GM12892 (cell line): ENCODE data around the gene HDGFL2.
A peak's percentile ranks its signal among the peaks of the same experiment; 100 is the strongest.

ENCODE experiments used
- DNase-seq: peaks from one replicate; pipeline ENCODE4 v3.0.0; 2011; ENCODE audit not compliant: insufficient read length
- FAIRE-seq: peaks from 2 replicates; lab custom pipeline; 2011; peaks lifted over from hg19 to GRCh38; lab: Jason Lieb, UNC
- POLR2A ChIP-seq: IDR thresholded peaks from 2 replicates; pipeline ENCODE4 v1.6.1; 2011; ENCODE audit warnings: low read depth, low read length, control low read depth
- POLR2AphosphoS5 ChIP-seq: IDR thresholded peaks from 2 replicates; pipeline ENCODE4 v1.6.1; 2011; ENCODE audit warnings: low read depth, low read length, control low read depth
- TAF1 ChIP-seq: IDR thresholded peaks from 2 replicates; pipeline ENCODE4 v1.6.1; 2011; ENCODE audit warnings: low read depth, mild to moderate bottlenecking, control low read depth, low read length, borderline replicate concordance

HDGFL2 gene

GRCh38 chr19:4456843-4457653 is 15.0 kb upstream of the HDGFL2 start:
- DNase-seq = peak; percentile 66
- TF ChIP-seq POLR2A = no peak
- TF ChIP-seq POLR2AphosphoS5 = no peak
- no peak for TF ChIP-seq TAF1
- FAIRE-seq = peak; percentile 76

- peak; percentile 98 for DNase-seq
- FAIRE-seq = peak; percentile 100
Observed at GRCh38 chr19:4457654-4458395, 14.3 kb upstream of the HDGFL2 start, which contains the start of gene UBXN6. TSS of gene UBXN6 (minus strand) at chr19:4457794. CDS start at chr19:4457697, 97 bp downstream.

GRCh38 chr19:4464815-4465581 is 7.1 kb upstream of the HDGFL2 start:
- no peak for TF ChIP-seq POLR2A
- TF ChIP-seq POLR2AphosphoS5 = no peak
- TF ChIP-seq TAF1 = no peak
- FAIRE-seq = no peak

More at GRCh38 chr19:4457654-4458395, 14.3 kb upstream of the HDGFL2 start, which contains the start of gene UBXN6:
- TF ChIP-seq TAF1 (peak; percentile 33; the same call in 1 of the 2 replicates), POLR2AphosphoS5 (no peak)

GRCh38 chr19:4467835-4468234 is 4.3 kb upstream of the HDGFL2 start:
- TF ChIP-seq TAF1 (no peak), POLR2AphosphoS5 (no peak), POLR2A (no peak)
- DNase-seq (no peak), FAIRE-seq (no peak)

More at GRCh38 chr19:4464815-4465581, 7.1 kb upstream of the HDGFL2 start:
- DNase-seq = no peak

GRCh38 chr19:4471403-4472173 is 509 bp upstream of the HDGFL2 start:
- FAIRE-seq = peak; percentile 100
- DNase-seq = peak; percentile 99
- no peak for TF ChIP-seq POLR2AphosphoS5
- 0 out of 2 replicates have a peak, but pooled peaks have one; percentile 16 for TF ChIP-seq TAF1
- TF ChIP-seq POLR2A = no peak

- no peak for TF ChIP-seq TAF1
- no peak for TF ChIP-seq POLR2AphosphoS5
- FAIRE-seq (no peak), DNase-seq (peak; percentile 28)
Observed at GRCh38 chr19:4473011-4473762, 1.1 kb downstream of the HDGFL2 start.

- TF ChIP-seq TAF1 (no peak), POLR2AphosphoS5 (no peak), POLR2A (no peak)
- FAIRE-seq (no peak), DNase-seq (no peak)
Observed at GRCh38 chr19:4473763-4474513, 1.8 kb downstream of the HDGFL2 start.

GRCh38 chr19:4474514-4475022 is 2.5 kb downstream of the HDGFL2 start:
- DNase-seq (peak; percentile 82), FAIRE-seq (peak; percentile 72)
- no peak for TF ChIP-seq POLR2A
- TF ChIP-seq POLR2AphosphoS5 = no peak
- TF ChIP-seq TAF1 = no peak
